HFF-Myc (cell line): ENCODE data around the gene DCLRE1A.

Experiments
- DNase-seq: peaks from one replicate; pipeline ENCODE4 v3.0.0-alpha.2; 2011; ENCODE audit warnings: low read depth; ENCODE audit errors: extremely low read depth
- H3K4me3 ChIP-seq: replicated peaks from 2 replicates; pipeline ENCODE4 v1.5.1; 2011; ENCODE audit warnings: low read depth, mild to moderate bottlenecking, control low read depth, low read length
- TF ChIP-seq, protein P1 (sequence below): IDR thresholded peaks from 2 replicates; pipeline ENCODE4 v1.5.1; 2012; ENCODE audit warnings: mild to moderate bottlenecking, low read depth, low read length, control low read depth; ENCODE audit errors: missing control alignments

Gene DCLRE1A

DNA sequence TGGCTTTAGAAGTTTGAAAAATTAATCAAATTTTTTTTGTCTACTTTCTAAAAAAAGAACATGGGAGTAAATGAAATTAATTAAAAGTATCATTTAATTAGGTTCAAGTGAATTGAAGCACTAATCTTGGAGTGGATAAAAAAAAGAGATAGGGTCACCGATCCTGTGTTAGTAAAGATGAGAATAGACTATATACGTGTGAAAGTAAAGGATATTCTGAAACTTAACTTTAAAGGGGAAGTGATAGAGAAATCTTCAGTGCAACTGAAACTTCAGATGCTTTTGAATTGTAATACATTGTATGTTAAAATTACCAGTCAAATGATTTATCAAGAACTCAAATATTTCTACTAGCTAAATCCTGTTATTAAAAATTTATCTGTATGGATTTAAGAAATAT is 5.4 kb upstream of the DCLRE1A start:
- TF ChIP-seq, protein P1, sequence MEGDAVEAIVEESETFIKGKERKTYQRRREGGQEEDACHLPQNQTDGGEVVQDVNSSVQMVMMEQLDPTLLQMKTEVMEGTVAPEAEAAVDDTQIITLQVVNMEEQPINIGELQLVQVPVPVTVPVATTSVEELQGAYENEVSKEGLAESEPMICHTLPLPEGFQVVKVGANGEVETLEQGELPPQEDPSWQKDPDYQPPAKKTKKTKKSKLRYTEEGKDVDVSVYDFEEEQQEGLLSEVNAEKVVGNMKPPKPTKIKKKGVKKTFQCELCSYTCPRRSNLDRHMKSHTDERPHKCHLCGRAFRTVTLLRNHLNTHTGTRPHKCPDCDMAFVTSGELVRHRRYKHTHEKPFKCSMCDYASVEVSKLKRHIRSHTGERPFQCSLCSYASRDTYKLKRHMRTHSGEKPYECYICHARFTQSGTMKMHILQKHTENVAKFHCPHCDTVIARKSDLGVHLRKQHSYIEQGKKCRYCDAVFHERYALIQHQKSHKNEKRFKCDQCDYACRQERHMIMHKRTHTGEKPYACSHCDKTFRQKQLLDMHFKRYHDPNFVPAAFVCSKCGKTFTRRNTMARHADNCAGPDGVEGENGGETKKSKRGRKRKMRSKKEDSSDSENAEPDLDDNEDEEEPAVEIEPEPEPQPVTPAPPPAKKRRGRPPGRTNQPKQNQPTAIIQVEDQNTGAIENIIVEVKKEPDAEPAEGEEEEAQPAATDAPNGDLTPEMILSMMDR, result no peak
- no peak for DNase-seq
- no peak overlapping the region for H3K4me3 ChIP-seq

DNA sequence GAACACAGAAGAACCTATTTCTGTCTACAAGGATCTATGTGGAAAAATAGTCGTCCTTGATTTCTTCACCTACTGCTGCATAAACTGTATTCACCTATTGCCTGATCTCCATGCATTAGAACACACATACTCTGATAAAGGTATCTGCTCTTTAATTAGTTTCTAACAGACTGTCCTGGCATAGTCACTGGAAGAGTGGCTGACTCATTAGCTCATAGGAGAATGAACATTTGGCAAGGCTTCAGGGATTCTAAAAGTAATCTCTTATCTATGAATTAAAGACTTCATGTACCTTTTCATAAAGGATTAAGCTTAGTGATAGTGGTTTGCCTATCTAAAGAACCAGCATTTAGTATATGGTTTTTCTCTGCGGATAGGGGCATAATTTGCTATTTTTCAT is 4.7 kb upstream of the DCLRE1A start:
- TF ChIP-seq, protein P1, result no peak
- no peak for DNase-seq
- H3K4me3 ChIP-seq, result no peak overlapping the region

DNA sequence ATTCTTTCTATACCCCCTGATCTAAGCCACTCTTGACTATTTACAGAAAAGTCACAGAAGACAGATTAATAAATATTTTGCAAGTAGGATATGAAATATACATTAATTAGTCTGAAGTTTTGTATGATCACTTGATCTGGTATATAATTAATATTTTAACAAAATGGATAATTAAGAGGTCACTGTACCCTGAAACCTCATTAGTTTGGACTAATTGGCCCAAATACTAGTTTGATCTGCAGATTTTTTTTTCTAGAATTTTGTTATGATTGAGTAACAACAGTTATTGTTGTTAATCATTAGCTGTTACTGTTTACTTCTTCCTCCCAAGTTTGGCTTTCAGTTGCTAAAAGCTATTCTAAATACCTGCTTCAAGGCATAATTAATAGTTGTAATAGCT is 3.3 kb upstream of the DCLRE1A start:
- no peak for DNase-seq
- TF ChIP-seq, protein P1, result no peak
- H3K4me3 ChIP-seq, result peak overlapping the region; percentile 62; the same call in 1 of the 2 replicates

DNA sequence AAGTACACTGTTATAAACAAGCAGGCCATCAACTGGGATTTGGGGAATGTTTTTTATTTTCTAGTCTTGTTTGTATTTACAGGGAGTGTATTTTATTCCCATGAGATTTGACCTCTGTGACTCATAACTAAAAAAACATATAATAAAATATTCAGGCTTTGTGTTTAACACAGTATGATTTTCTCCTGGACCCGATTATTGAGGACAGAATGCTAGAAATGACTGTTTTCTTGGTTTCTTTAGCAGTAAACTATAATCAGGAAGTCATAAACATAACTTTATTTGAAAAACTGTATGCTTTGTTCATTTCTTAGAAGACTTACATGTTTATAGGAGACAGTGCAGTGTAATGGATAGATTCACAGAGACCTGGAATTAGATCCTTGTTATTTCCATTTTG is 2.7 kb upstream of the DCLRE1A start:
- H3K4me3 ChIP-seq, result peak overlapping the region; percentile 62
- no peak for DNase-seq
- TF ChIP-seq, protein P1, result no peak

DNA sequence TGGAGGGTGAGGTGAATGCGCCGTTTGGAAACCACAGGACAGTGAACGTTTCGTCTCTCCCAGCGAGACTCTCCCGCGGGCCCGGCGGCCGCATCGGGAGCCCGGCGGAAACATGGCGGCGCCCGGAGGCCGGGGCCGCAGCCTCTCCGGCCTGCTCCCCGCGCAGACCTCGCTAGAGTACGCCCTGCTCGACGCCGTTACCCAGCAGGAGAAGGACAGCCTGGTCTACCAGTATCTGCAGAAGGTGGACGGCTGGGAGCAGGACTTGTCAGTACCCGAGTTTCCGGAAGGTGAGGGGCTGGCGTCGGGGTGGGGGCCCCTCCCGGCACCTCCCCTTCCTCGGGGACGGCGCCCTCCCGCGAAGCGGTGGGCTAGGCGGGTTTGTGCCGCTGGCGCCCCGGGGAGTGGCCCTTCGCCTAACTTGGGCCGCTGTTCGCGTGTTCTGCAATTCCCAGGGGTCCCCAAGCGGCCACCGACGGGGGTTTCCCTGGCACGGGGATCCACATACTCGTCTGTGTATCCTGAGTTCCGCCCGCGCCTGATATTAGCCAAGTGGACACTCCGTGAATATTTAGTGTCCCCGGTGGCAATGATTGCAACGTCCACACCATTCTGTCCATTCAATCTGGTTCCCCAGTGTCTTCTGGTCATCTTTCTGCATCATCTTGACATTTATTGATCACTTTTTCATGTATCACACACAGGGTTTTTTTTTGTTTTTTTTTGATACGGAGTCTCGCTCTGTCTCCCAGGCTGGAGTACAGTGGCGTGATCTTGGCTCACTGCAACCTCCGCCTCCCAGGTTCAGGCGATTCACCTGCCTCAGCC is 1.1 kb upstream of the DCLRE1A start:
- TF ChIP-seq, protein P1, result no peak
- no peak for DNase-seq
- peak overlapping the region; percentile 62 for H3K4me3 ChIP-seq

DNA sequence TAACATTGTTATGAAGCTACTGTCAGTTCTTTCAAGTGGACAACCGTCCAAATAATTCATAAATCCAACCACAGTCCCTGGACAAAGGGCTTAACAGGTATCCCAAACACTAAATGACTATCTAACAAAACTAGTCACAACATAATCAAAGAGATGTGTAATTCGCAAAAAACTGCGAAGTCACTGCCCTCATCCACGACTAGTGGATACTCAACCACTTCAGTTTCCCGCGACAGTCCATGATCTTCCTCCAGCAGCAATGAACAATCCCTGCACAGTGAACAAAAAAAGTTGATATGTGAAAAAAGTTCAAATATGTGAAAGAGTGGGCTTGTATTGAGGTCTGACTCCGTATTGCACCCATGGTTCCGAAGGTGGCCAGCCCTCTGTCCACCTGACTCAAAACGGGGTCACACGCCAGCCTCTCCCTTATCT is 287 bp downstream of the DCLRE1A start:
- H3K4me3 ChIP-seq, result peak overlapping the region; percentile 62
- TF ChIP-seq, protein P1, result no peak
- no peak for DNase-seq
